Neural cell (in vitro differentiated cells): Measurements from ENCODE around the gene DEGS2.

Experiments
- CTCF ChIP-seq: fragments of 450-650 bp; IDR thresholded peaks from 2 replicates; pipeline ENCODE4 v1.5.1; 2014; ENCODE audit warnings: antibody characterized with exemption, mild to moderate bottlenecking, moderate library complexity; ENCODE audit not compliant: poor library complexity, severe bottlenecking
- EP300 ChIP-seq: fragments of 450-650 bp; conservative IDR thresholded peaks from 2 replicates; pipeline ENCODE4 v1.6.1; 2014; ENCODE audit warnings: antibody characterized with exemption, mild to moderate bottlenecking, moderate library complexity; ENCODE audit not compliant: poor library complexity, severe bottlenecking

GRCh38 chr14:100109594-100109955, 49.9 kb downstream of the DEGS2 start:
- TF ChIP-seq CTCF (no peak), EP300 (no peak)
